ENCODE measurements around the gene CYSLTR2. TPM values are rescaled to one million over a fixed set of nuclear protein-coding genes. Genes with fewer than 3 reads are reported as not detected.
"Not testable (repeated sequence)": the region's sequence is repeated elsewhere in the genome, so short reads cannot be mapped to it uniquely, and the experiment has no call there.

Gene CYSLTR2
- total RNA-seq, 2 donors from 2014 or later: 0.14 to 4.0 TPM

GRCh38 chr13:48667136-48667535, 13.4 kb downstream of the CYSLTR2 start:
- H3K9me3 ChIP-seq: peaks cover 19% of the 10 kb centered on the region
- H3K27me3 ChIP-seq (replicated peaks; ENCODE audit: insufficient read depth): no peaks in the 10 kb centered on the region
- no peaks in the 10 kb centered on the region for H3K4me1 ChIP-seq (ENCODE audit: control insufficient read depth in 1 of 2, low read depth in 2 of 2)
- no peak for TF ChIP-seq CTCF (IDR thresholded peaks at IDR 0.05)
- H3K4me3 ChIP-seq: no peak overlapping the region
- no peaks in the 10 kb centered on the region for H3K36me3 ChIP-seq
- H3K27ac ChIP-seq: no peak overlapping the region
- ATAC-seq (ENCODE audit: insufficient number of reproducible peaks, low FRiP score, low read depth) (no peak), DNase-seq (ENCODE audit: low spot score) (no peak)

DNA sequence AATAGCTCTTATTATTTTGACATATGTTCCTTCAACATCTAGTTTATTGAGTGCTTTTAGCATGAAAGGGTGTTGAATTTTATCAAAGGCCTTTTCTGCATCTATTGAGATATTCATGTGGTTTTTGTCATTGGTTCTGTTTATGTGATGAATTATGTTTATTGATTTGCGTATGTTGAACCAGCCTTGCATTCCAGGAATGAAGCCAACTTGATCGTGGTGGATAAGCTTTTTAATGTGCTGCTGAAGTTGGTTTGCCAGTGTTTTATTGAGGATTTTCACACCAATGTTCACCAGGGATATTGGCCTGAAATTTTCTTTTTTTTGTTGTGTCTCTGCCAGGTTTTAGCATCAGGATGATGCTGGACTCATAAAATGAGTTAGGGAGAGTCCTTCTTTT, 17.7 kb downstream of the CYSLTR2 start:
- not testable (repeated sequence) for H3K4me1 ChIP-seq (ENCODE audit: control insufficient read depth in 1 of 2, low read depth in 2 of 2); DNase-seq (ENCODE audit: low spot score); H3K27me3 ChIP-seq (replicated peaks; ENCODE audit: insufficient read depth); H3K36me3 ChIP-seq; ATAC-seq (ENCODE audit: insufficient number of reproducible peaks, low FRiP score, low read depth); H3K4me3 ChIP-seq; H3K27ac ChIP-seq
- H3K9me3 ChIP-seq: peaks cover 10% of the 10 kb centered on the region

- ATAC-seq (ENCODE audit: insufficient number of reproducible peaks, low FRiP score, low read depth) (no peak), DNase-seq (ENCODE audit: low spot score) (no peak)
- no peak for TF ChIP-seq CTCF (IDR thresholded peaks at IDR 0.05)
- Histone ChIP-seq H3K9me3 (peaks cover 7% of the 10 kb centered on the region), H3K27ac (no peak overlapping the region), H3K36me3 (no peaks in the 10 kb centered on the region), H3K4me1 (ENCODE audit: control insufficient read depth in 1 of 2, low read depth in 2 of 2) (no peaks in the 10 kb centered on the region), H3K4me3 (no peak overlapping the region), H3K27me3 (replicated peaks; ENCODE audit: insufficient read depth) (no peaks in the 10 kb centered on the region)
Observed at GRCh38 chr13:48675247-48675646, 21.5 kb downstream of the CYSLTR2 start.

GRCh38 chr13:48678316-48678715, 24.6 kb downstream of the CYSLTR2 start:
- Histone ChIP-seq H3K4me3 (no peak overlapping the region), H3K4me1 (ENCODE audit: control insufficient read depth in 1 of 2, low read depth in 2 of 2) (no peaks in the 10 kb centered on the region), H3K36me3 (no peaks in the 10 kb centered on the region), H3K9me3 (no peaks in the 10 kb centered on the region), H3K27ac (no peak overlapping the region), H3K27me3 (replicated peaks; ENCODE audit: insufficient read depth) (no peaks in the 10 kb centered on the region)
- DNase-seq (ENCODE audit: low spot score) (no peak), ATAC-seq (ENCODE audit: insufficient number of reproducible peaks, low FRiP score, low read depth) (no peak)
- TF ChIP-seq CTCF (IDR thresholded peaks at IDR 0.05): no peak

GRCh38 chr13:48679941-48680680, 26.4 kb downstream of the CYSLTR2 start:
- Histone ChIP-seq H3K36me3 (no peaks in the 10 kb centered on the region), H3K9me3 (no peaks in the 10 kb centered on the region), H3K27me3 (replicated peaks; ENCODE audit: insufficient read depth) (no peaks in the 10 kb centered on the region), H3K4me1 (ENCODE audit: control insufficient read depth in 1 of 2, low read depth in 2 of 2) (no peaks in the 10 kb centered on the region), H3K27ac (no peak overlapping the region), H3K4me3 (no peak overlapping the region)
- TF ChIP-seq CTCF (IDR thresholded peaks at IDR 0.05): no peak
- DNase-seq (ENCODE audit: low spot score) (no peak), ATAC-seq (ENCODE audit: insufficient number of reproducible peaks, low FRiP score, low read depth) (no peak)
